GM23338 (cell line): ENCODE measurements around the gene CHST10. TPM values are rescaled to one million over a fixed set of nuclear protein-coding genes. Genes with fewer than 3 reads are reported as not detected.
A peak's percentile ranks its signal among the peaks of the same experiment; 100 is the strongest.

Source experiments
- ATAC-seq: fragments of 200-7000 bp; cut with Tn5 transposase; 3 replicates; pipeline ENCODE4 v1.9.1; 2020
- DNase-seq: peaks from one replicate; pipeline ENCODE4 v3.0.0-alpha.2; 2015; ENCODE audit warnings: low spot score
- H2AFZ ChIP-seq: fragments of 200-600 bp; sonication (generic); 2 replicates; pipeline ENCODE4 v1.8.0; 2016; ENCODE audit warnings: antibody characterized with exemption, mild to moderate bottlenecking, moderate library complexity
- H3F3A ChIP-seq: fragments of 200-600 bp; sonication (generic); replicated peaks from 2 replicates; pipeline ENCODE4 v1.8.0; 2017; ENCODE audit warnings: antibody characterized with exemption, mixed run types, low read depth
- H3K27ac ChIP-seq: fragments of 200-600 bp; sonication (generic); 2 replicates; pipeline ENCODE4 v1.6.1; 2016; ENCODE audit warnings: low read depth
- H3K27me3 ChIP-seq: fragments of 200-600 bp; sonication (generic); 2 replicates; pipeline ENCODE4 v1.8.0; 2016; ENCODE audit warnings: mild to moderate bottlenecking, mixed run types, moderate library complexity; ENCODE audit not compliant: insufficient read depth
- H3K36me3 ChIP-seq: fragments of 200-600 bp; sonication (generic); 2 replicates; pipeline ENCODE4 v1.8.0; 2016; ENCODE audit warnings: mild to moderate bottlenecking; ENCODE audit not compliant: insufficient read depth
- H3K4me1 ChIP-seq: fragments of 200-600 bp; sonication (generic); 2 replicates; pipeline ENCODE4 v1.8.0; 2016; ENCODE audit warnings: mild to moderate bottlenecking, moderate library complexity; ENCODE audit not compliant: insufficient read depth
- H3K4me2 ChIP-seq: fragments of 200-600 bp; sonication (generic); 2 replicates; pipeline ENCODE4 v1.7.1; 2017; ENCODE audit warnings: mixed run types
- H3K4me3 ChIP-seq: fragments of 200-600 bp; sonication (generic); 2 replicates; pipeline ENCODE4 v1.6.1; 2016; ENCODE audit warnings: mixed run types
- H3K79me2 ChIP-seq: fragments of 200-600 bp; sonication (generic); replicated peaks from 2 replicates; pipeline ENCODE4 v1.8.0; 2017; ENCODE audit warnings: mild to moderate bottlenecking; ENCODE audit not compliant: insufficient read depth
- H3K9me2 ChIP-seq: fragments of 200-600 bp; sonication (generic); 2 replicates; pipeline ENCODE4 v1.8.0; 2017; ENCODE audit not compliant: insufficient read depth
- H4K20me1 ChIP-seq: fragments of 200-600 bp; sonication (generic); replicated peaks from 2 replicates; pipeline ENCODE4 v1.8.0; 2017; ENCODE audit warnings: mild to moderate bottlenecking; ENCODE audit not compliant: insufficient read depth
- H3K27ac Mint-ChIP-seq: 2 replicates; pipeline ENCODE4 v1.8.0; 2020; ENCODE audit warnings: inconsistent platforms, mild to moderate bottlenecking, moderate library complexity, mixed read lengths
- H3K27me3 Mint-ChIP-seq: 3 replicates; pipeline ENCODE4 v1.8.0; 2022; ENCODE audit warnings: low read depth, mild to moderate bottlenecking, moderate library complexity, mixed read lengths, inconsistent platforms; ENCODE audit not compliant: insufficient read depth, poor library complexity
- H3K36me3 Mint-ChIP-seq: 3 replicates; pipeline ENCODE4 v1.8.0; 2021; ENCODE audit warnings: low read depth, mild to moderate bottlenecking, inconsistent platforms, moderate library complexity, mixed read lengths
- H3K4me1 Mint-ChIP-seq: 3 replicates; pipeline ENCODE4 v1.8.0; 2020; ENCODE audit warnings: mild to moderate bottlenecking, inconsistent platforms, mixed read lengths
- H3K4me3 Mint-ChIP-seq: 3 replicates; pipeline ENCODE4 v1.8.0; 2021; ENCODE audit warnings: moderate library complexity, mild to moderate bottlenecking, inconsistent platforms, mixed read lengths
- H3K9me3 Mint-ChIP-seq: 3 replicates; pipeline ENCODE4 v1.8.0; 2020; ENCODE audit warnings: moderate library complexity, mild to moderate bottlenecking, inconsistent platforms, mixed read lengths
- CREB1 ChIP-seq: fragments of 250-450 bp; sonication (Bioruptor Pico); IDR thresholded peaks from 2 replicates; pipeline ENCODE4 v1.5.0; 2020; ENCODE audit warnings: low read depth, mild to moderate bottlenecking, moderate library complexity
- POLR2AphosphoS5 ChIP-seq: IDR thresholded peaks from 2 replicates; pipeline ENCODE4 v1.6.1; 2016; ENCODE audit warnings: antibody characterized with exemption, low read depth
- ZNF114 ChIP-seq: fragments of 250-450 bp; sonication (Bioruptor Pico); IDR thresholded peaks from 2 replicates; pipeline ENCODE4 v1.5.0; 2020; ENCODE audit warnings: mild to moderate bottlenecking, moderate library complexity
- polyA plus RNA-seq: library from polyadenylated mRNA; unstranded; fragments of >200 nt; fragmentation: Nextera tagmentation; extraction: Ambion mirVana; gene quantifications from 2 replicates; pipeline ENCODE4 v1.2.1, GENCODE V29; 2016
- total RNA-seq: library from RNA; depleted of rRNA; stranded (reverse); fragments of >200 nt; shearing (Covaris generic); gene quantifications from 2 replicates; pipeline ENCODE4 v1.2.3, GENCODE V29; 2014
- TF ChIP-seq, protein P1 (sequence below): fragments of 250-450 bp; sonication (Bioruptor Pico); IDR thresholded peaks from 2 replicates; pipeline ENCODE4 v1.5.0; 2020; ENCODE audit warnings: mild to moderate bottlenecking, moderate library complexity

CHST10 gene
- total and polyA plus RNA-seq, 2 experiments from 2014 or later: 7.7 to 24.5 TPM

DNA sequence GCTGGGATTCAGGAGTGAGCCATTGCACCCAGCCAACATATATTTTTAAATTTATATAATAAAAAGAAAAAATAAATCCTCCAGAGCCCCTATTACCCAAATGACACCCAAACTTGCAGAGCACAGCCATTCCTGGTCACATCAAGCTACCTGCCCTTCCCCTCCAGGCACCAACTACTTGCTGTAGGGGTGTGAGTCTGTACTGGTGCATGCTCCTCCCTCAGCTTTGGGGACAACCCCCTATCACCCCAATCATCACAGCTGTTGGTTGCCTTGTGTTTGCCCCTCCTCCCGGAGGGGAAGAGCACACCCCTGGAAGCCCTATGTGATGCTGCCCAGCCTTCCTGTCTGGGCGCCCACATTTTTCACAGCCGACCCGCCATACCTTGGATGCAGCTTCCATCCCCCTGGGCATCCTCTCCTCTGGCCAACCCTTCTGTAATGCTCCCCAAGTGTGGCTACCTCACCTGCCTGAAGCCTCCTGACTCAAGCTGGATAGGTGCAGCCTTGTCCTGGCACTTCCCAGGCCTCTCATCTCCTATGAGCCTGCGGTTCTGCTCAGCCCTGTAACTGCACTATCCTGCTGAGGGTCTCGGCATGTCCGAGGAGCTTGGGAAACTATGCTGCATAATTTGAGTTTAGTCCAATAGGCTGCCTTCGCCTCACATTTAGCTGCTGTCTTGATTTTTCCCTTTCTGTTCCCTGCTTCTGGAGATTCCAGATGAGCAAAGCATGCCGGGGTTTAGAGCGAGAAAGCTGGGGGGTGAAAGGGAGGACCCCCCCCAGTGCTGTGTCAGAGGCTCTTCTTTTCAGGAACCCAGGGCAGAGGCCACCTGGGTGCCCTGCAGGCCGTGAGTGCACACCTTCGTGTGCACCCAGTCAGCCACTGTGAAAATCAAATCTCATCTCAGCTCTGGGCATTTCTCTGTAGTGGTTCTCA lies 27.2 kb downstream of the CHST10 start:
- Mint-ChIP-seq H3K4me1 (peaks cover 10% of the 10 kb centered on the region), H3K9me3 (no peaks in the 10 kb centered on the region), H3K4me3 (no peak overlapping the region), H3K36me3 (peaks cover 41% of the 10 kb centered on the region), H3K27ac (no peak overlapping the region), H3K27me3 (peaks cover 19% of the 10 kb centered on the region)
- no peak overlapping the region for H3K27ac ChIP-seq
- DNase-seq (no peak), ATAC-seq (peak; percentile 70)
- H3K9me2 ChIP-seq: peaks cover 6% of the 10 kb centered on the region; the same call in 1 of the 2 replicates
- H3K27me3 ChIP-seq: no peaks in the 10 kb centered on the region
- no peak overlapping the region for H3K4me2 ChIP-seq
- H3F3A ChIP-seq: no peaks in the 10 kb centered on the region
- no peaks in the 10 kb centered on the region; the same call in 1 of the 2 replicates for H4K20me1 ChIP-seq
- no peaks in the 10 kb centered on the region for H3K79me2 ChIP-seq
- H3K4me1 ChIP-seq: no peaks in the 10 kb centered on the region
- H3K36me3 ChIP-seq: no peaks in the 10 kb centered on the region
- H3K4me3 ChIP-seq: no peak overlapping the region
- H2AFZ ChIP-seq: no peak overlapping the region
- TF ChIP-seq, protein P1, sequence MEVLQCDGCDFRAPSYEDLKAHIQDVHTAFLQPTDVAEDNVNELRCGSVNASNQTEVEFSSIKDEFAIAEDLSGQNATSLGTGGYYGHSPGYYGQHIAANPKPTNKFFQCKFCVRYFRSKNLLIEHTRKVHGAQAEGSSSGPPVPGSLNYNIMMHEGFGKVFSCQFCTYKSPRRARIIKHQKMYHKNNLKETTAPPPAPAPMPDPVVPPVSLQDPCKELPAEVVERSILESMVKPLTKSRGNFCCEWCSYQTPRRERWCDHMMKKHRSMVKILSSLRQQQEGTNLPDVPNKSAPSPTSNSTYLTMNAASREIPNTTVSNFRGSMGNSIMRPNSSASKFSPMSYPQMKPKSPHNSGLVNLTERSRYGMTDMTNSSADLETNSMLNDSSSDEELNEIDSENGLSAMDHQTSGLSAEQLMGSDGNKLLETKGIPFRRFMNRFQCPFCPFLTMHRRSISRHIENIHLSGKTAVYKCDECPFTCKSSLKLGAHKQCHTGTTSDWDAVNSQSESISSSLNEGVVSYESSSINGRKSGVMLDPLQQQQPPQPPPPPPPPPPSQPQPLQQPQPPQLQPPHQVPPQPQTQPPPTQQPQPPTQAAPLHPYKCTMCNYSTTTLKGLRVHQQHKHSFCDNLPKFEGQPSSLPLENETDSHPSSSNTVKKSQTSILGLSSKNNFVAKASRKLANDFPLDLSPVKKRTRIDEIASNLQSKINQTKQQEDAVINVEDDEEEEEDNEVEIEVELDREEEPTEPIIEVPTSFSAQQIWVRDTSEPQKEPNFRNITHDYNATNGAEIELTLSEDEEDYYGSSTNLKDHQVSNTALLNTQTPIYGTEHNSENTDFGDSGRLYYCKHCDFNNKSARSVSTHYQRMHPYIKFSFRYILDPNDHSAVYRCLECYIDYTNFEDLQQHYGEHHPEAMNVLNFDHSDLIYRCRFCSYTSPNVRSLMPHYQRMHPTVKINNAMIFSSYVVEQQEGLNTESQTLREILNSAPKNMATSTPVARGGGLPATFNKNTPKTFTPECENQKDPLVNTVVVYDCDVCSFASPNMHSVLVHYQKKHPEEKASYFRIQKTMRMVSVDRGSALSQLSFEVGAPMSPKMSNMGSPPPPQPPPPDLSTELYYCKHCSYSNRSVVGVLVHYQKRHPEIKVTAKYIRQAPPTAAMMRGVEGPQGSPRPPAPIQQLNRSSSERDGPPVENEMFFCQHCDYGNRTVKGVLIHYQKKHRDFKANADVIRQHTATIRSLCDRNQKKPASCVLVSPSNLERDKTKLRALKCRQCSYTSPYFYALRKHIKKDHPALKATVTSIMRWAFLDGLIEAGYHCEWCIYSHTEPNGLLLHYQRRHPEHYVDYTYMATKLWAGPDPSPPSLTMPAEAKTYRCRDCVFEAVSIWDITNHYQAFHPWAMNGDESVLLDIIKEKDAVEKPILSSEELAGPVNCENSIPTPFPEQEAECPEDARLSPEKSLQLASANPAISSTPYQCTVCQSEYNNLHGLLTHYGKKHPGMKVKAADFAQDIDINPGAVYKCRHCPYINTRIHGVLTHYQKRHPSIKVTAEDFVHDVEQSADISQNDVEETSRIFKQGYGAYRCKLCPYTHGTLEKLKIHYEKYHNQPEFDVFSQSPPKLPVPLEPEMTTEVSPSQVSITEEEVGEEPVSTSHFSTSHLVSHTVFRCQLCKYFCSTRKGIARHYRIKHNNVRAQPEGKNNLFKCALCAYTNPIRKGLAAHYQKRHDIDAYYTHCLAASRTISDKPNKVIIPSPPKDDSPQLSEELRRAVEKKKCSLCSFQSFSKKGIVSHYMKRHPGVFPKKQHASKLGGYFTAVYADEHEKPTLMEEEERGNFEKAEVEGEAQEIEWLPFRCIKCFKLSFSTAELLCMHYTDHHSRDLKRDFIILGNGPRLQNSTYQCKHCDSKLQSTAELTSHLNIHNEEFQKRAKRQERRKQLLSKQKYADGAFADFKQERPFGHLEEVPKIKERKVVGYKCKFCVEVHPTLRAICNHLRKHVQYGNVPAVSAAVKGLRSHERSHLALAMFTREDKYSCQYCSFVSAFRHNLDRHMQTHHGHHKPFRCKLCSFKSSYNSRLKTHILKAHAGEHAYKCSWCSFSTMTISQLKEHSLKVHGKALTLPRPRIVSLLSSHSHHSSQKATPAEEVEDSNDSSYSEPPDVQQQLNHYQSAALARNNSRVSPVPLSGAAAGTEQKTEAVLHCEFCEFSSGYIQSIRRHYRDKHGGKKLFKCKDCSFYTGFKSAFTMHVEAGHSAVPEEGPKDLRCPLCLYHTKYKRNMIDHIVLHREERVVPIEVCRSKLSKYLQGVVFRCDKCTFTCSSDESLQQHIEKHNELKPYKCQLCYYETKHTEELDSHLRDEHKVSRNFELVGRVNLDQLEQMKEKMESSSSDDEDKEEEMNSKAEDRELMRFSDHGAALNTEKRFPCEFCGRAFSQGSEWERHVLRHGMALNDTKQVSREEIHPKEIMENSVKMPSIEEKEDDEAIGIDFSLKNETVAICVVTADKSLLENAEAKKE (CRISPR knock-in tag): no peak

DNA sequence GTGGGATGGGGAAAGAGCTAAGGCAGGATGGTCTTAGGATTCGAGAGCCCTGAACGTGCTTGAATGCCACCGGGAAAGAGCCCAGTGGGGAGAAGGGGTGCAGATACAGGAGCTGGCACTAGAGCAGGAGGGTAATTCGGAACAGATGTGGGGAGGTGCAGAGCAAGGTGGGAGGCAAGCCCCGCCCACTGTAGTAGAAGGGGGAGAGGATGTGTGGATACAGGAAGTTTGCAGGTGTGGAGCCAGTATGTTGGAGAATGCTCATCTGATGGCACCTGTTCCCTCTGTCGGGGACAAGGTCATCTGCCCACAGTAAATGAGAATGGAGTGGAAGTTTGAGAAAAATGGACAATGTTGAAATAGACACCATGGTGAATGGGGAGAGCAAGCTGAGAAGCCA lies 28.8 kb downstream of the CHST10 start:
- H3K27ac Mint-ChIP-seq: peak overlapping the region; percentile 34; the same call in 1 of the 2 replicates
- no peak overlapping the region for H3K4me2 ChIP-seq
- H3K27me3 Mint-ChIP-seq: peaks cover 16% of the 10 kb centered on the region
- H3K9me2 ChIP-seq: peaks cover 6% of the 10 kb centered on the region; the same call in 1 of the 2 replicates
- H4K20me1 ChIP-seq: no peaks in the 10 kb centered on the region; the same call in 1 of the 2 replicates
- H2AFZ ChIP-seq: no peak overlapping the region
- no peak for ATAC-seq
- no peaks in the 10 kb centered on the region for H3K27me3 ChIP-seq
- DNase-seq: no peak
- no peaks in the 10 kb centered on the region for H3K79me2 ChIP-seq
- H3K36me3 ChIP-seq: no peaks in the 10 kb centered on the region
- H3K9me3 Mint-ChIP-seq: no peaks in the 10 kb centered on the region
- H3K4me3 Mint-ChIP-seq: no peak overlapping the region
- H3F3A ChIP-seq: no peaks in the 10 kb centered on the region
- no peak overlapping the region for H3K27ac ChIP-seq
- H3K36me3 Mint-ChIP-seq: peaks cover 28% of the 10 kb centered on the region
- H3K4me3 ChIP-seq: no peak overlapping the region
- H3K4me1 ChIP-seq: no peaks in the 10 kb centered on the region
- H3K4me1 Mint-ChIP-seq: peaks cover 10% of the 10 kb centered on the region
- TF ChIP-seq, protein P1 (CRISPR knock-in tag): no peak
- TF ChIP-seq CREB1 (CRISPR knock-in tag): no peak
- TF ChIP-seq POLR2AphosphoS5: no peak
- TF ChIP-seq ZNF114 (CRISPR knock-in tag): no peak
